Measurements from ENCODE around the gene RNU11.
"Not testable (repeated sequence)": the region's sequence is repeated elsewhere in the genome, so short reads cannot be mapped to it uniquely, and the experiment has no call there.

DNA sequence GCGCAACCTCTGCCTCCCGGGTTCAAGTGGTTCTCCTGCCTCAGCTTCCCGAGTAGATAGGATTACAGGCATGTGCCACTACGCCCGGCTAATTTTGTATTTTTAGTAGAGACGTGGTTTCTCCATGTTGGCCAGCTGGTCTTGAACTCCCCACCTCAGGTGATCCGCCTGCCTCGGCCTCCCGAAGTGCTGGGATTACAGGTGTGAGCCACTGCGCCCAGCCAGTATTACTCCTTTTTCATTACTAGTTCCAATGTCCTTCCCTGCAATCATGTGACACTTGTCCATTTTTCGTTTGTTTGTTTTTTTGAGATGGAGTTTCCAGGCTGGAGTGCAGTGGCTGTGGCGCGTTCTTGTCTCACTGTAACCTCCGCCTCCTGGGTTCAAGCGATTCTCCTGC lies 24.6 kb downstream of the RNU11 start:
- TF ChIP-seq, protein P1, sequence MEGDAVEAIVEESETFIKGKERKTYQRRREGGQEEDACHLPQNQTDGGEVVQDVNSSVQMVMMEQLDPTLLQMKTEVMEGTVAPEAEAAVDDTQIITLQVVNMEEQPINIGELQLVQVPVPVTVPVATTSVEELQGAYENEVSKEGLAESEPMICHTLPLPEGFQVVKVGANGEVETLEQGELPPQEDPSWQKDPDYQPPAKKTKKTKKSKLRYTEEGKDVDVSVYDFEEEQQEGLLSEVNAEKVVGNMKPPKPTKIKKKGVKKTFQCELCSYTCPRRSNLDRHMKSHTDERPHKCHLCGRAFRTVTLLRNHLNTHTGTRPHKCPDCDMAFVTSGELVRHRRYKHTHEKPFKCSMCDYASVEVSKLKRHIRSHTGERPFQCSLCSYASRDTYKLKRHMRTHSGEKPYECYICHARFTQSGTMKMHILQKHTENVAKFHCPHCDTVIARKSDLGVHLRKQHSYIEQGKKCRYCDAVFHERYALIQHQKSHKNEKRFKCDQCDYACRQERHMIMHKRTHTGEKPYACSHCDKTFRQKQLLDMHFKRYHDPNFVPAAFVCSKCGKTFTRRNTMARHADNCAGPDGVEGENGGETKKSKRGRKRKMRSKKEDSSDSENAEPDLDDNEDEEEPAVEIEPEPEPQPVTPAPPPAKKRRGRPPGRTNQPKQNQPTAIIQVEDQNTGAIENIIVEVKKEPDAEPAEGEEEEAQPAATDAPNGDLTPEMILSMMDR (optimal IDR thresholded peaks at IDR 0.05 in 1 of 3, IDR thresholded peaks at IDR 0.05 in 1 of 3, conservative IDR thresholded peaks at IDR 0.05 in 1 of 3; ENCODE audit: extremely low read depth in 1 of 3, insufficient read depth in 2 of 3, low read length in 3 of 3): not testable (repeated sequence)
- TF ChIP-seq EZH2 (IDR thresholded peaks at IDR 0.05; ENCODE audit: low read length): not testable (repeated sequence)
